ENCODE data around the gene TEAD3.

Gene TEAD3

GRCh38 chr6:35512740-35513139, 15.9 kb upstream of the TEAD3 start, which contains the start of gene TULP1:
TULP1 (minus strand) TSS chr6:35512896; CDS start chr6:35512858, 38 bp downstream.
- DNase-seq (ENCODE audit: low read depth in 2 of 2): no peak

- no peak for DNase-seq (ENCODE audit: low read depth in 2 of 2)
Observed at GRCh38 chr6:35512006-35512405, 15.1 kb upstream of the TEAD3 start.

GRCh38 chr6:35511562-35511941, 14.7 kb upstream of the TEAD3 start:
- no peak for DNase-seq (ENCODE audit: low read depth in 2 of 2)

- DNase-seq (ENCODE audit: low read depth in 2 of 2): no peak
Observed at GRCh38 chr6:35510916-35511561, 14.2 kb upstream of the TEAD3 start.

- no peak for DNase-seq (ENCODE audit: low read depth in 2 of 2)
Observed at GRCh38 chr6:35508542-35508941, 11.7 kb upstream of the TEAD3 start.

GRCh38 chr6:35508027-35508426, 11.1 kb upstream of the TEAD3 start:
- no peak for DNase-seq (ENCODE audit: low read depth in 2 of 2)

GRCh38 chr6:35507221-35507620, 10.3 kb upstream of the TEAD3 start:
- no peak for DNase-seq (ENCODE audit: low read depth in 2 of 2)

GRCh38 chr6:35506536-35506935, 9.7 kb upstream of the TEAD3 start:
- no peak for DNase-seq (ENCODE audit: low read depth in 2 of 2)

- DNase-seq (ENCODE audit: low read depth in 2 of 2): no peak
Observed at GRCh38 chr6:35505999-35506412, 9.1 kb upstream of the TEAD3 start.

- DNase-seq (ENCODE audit: low read depth in 2 of 2): no peak
Observed at GRCh38 chr6:35503534-35503933, 6.7 kb upstream of the TEAD3 start.

- DNase-seq (ENCODE audit: low read depth in 2 of 2): no peak
Observed at GRCh38 chr6:35501784-35502183, 4.9 kb upstream of the TEAD3 start.

- no peak for DNase-seq (ENCODE audit: low read depth in 2 of 2)
Observed at GRCh38 chr6:35500782-35501181, 3.9 kb upstream of the TEAD3 start.

GRCh38 chr6:35499372-35499771, 2.5 kb upstream of the TEAD3 start:
- DNase-seq (ENCODE audit: low read depth in 2 of 2): no peak

- DNase-seq (ENCODE audit: low read depth in 2 of 2): no peak
Observed at GRCh38 chr6:35498422-35499067, 1.7 kb upstream of the TEAD3 start.

GRCh38 chr6:35497571-35498421, 917 bp upstream of the TEAD3 start:
- no peak for DNase-seq (ENCODE audit: low read depth in 2 of 2)

GRCh38 chr6:35496036-35496840, 641 bp downstream of the TEAD3 start:
- DNase-seq (ENCODE audit: low read depth in 2 of 2): no peak

- no peak for DNase-seq (ENCODE audit: low read depth in 2 of 2)
Observed at GRCh38 chr6:35495258-35496035, 1.4 kb downstream of the TEAD3 start.

GRCh38 chr6:35494161-35494563, 2.7 kb downstream of the TEAD3 start:
- DNase-seq (ENCODE audit: low read depth in 2 of 2): no peak

- DNase-seq (ENCODE audit: low read depth in 2 of 2): no peak
Observed at GRCh38 chr6:35493307-35493983, 3.4 kb downstream of the TEAD3 start.

GRCh38 chr6:35492974-35493284, 4.0 kb downstream of the TEAD3 start:
- DNase-seq (ENCODE audit: low read depth in 2 of 2): no peak
